ENCODE data around the gene AVL9. TPM values are rescaled to one million over a fixed set of nuclear protein-coding genes. Genes with fewer than 3 reads are reported as not detected.

Gene AVL9
- total and polyA plus RNA-seq, 2 of the 13 experiments (the other 11 are each of a cell fraction or from before 2014, with no cell fraction given) = 29.9 to 48.0 TPM

DNA sequence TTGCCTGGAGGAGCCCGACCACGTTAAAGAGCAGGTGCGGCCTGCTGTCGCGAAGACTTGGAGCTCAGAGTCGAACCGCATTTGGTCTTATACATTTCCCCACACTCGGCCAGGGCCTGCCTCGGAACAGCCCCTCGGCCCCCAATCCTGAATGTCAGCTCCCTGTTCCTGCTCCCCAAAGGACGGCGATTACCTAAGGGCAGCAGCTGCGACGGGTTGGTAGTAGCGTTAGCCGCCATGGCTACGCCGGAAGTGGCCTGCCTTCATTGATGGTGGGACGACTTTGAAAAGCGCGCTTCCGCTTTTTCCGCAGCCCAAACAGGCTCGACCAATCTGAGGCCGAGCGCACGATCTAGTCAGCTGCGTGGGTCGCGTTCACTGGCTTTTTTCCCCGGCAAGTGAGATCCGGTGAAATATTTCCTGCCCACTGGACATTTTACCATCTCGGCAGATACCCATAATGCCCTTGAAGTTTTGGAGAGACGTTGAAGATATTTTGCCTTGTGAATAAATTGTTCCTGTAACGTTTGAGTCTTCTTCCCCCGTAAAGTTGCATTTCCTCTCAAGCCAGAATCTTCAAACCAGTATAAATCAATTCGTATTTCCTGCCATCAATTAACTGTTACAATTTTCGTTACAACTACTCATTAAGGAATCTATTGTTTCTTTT is 5.0 kb upstream of the AVL9 start, which contains the start of gene LSM5 (continued):
- TF ChIP-seq, protein P1, sequence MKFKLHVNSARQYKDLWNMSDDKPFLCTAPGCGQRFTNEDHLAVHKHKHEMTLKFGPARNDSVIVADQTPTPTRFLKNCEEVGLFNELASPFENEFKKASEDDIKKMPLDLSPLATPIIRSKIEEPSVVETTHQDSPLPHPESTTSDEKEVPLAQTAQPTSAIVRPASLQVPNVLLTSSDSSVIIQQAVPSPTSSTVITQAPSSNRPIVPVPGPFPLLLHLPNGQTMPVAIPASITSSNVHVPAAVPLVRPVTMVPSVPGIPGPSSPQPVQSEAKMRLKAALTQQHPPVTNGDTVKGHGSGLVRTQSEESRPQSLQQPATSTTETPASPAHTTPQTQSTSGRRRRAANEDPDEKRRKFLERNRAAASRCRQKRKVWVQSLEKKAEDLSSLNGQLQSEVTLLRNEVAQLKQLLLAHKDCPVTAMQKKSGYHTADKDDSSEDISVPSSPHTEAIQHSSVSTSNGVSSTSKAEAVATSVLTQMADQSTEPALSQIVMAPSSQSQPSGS (CRISPR knock-in tag; IDR thresholded peaks at IDR 0.05) = peak; percentile 89; the same call in 1 of the 2 replicates
- TF ChIP-seq ZSCAN30 (CRISPR knock-in tag; IDR thresholded peaks at IDR 0.05) = no peak
- 0 out of 2 replicates have a peak, but pooled peaks have one; percentile 12 for TF ChIP-seq ZNF629 (CRISPR knock-in tag; conservative IDR thresholded peaks at IDR 0.05)
- 0 out of 2 replicates have a peak, but pooled peaks have one; percentile 53 for TF ChIP-seq ZNF709 (CRISPR knock-in tag; IDR thresholded peaks at IDR 0.05)
- TF ChIP-seq ZNF260 (CRISPR knock-in tag; IDR thresholded peaks at IDR 0.05; ENCODE audit: borderline replicate concordance, low read depth) = no peak
- TF ChIP-seq, protein P2, sequence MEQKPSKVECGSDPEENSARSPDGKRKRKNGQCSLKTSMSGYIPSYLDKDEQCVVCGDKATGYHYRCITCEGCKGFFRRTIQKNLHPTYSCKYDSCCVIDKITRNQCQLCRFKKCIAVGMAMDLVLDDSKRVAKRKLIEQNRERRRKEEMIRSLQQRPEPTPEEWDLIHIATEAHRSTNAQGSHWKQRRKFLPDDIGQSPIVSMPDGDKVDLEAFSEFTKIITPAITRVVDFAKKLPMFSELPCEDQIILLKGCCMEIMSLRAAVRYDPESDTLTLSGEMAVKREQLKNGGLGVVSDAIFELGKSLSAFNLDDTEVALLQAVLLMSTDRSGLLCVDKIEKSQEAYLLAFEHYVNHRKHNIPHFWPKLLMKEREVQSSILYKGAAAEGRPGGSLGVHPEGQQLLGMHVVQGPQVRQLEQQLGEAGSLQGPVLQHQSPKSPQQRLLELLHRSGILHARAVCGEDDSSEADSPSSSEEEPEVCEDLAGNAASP (CRISPR knock-in tag; IDR thresholded peaks at IDR 0.05; ENCODE audit: borderline replicate concordance) = 0 out of 2 replicates have a peak, but pooled peaks have one; percentile 54
- no peak for TF ChIP-seq SMAD1 (CRISPR knock-in tag; IDR thresholded peaks at IDR 0.05; ENCODE audit: borderline replicate concordance, low read depth)
- no peak for TF ChIP-seq CBX2 (IDR thresholded peaks at IDR 0.05; ENCODE audit: low read depth, low read length)
- peak; percentile 60; the same call in 1 of the 2 replicates for TF ChIP-seq CBX2 (CRISPR knock-in tag; IDR thresholded peaks at IDR 0.05; ENCODE audit: low read depth)
- TF ChIP-seq GABPA (IDR thresholded peaks at IDR 0.05; ENCODE audit: low read depth, low read length) = peak; percentile 99
- peak; percentile 98 for TF ChIP-seq GABPA (CRISPR knock-in tag; IDR thresholded peaks at IDR 0.05; ENCODE audit: low read depth)
- TF ChIP-seq, protein P3, sequence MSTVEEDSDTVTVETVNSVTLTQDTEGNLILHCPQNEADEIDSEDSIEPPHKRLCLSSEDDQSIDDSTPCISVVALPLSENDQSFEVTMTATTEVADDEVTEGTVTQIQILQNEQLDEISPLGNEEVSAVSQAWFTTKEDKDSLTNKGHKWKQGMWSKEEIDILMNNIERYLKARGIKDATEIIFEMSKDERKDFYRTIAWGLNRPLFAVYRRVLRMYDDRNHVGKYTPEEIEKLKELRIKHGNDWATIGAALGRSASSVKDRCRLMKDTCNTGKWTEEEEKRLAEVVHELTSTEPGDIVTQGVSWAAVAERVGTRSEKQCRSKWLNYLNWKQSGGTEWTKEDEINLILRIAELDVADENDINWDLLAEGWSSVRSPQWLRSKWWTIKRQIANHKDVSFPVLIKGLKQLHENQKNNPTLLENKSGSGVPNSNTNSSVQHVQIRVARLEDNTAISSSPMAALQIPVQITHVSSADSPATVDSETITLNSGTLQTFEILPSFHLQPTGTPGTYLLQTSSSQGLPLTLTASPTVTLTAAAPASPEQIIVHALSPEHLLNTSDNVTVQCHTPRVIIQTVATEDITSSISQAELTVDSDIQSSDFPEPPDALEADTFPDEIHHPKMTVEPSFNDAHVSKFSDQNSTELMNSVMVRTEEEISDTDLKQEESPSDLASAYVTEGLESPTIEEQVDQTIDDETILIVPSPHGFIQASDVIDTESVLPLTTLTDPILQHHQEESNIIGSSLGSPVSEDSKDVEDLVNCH (CRISPR knock-in tag; IDR thresholded peaks at IDR 0.05) = no peak
- TF ChIP-seq SP2 (CRISPR knock-in tag; IDR thresholded peaks at IDR 0.05) = peak; percentile 72
- 0 out of 2 replicates have a peak, but pooled peaks have one; percentile 47 for TF ChIP-seq RBAK (CRISPR knock-in tag; IDR thresholded peaks at IDR 0.05)
- 0 out of 2 replicates have a peak, but pooled peaks have one; percentile 9 for TF ChIP-seq KDM1A (CRISPR knock-in tag; IDR thresholded peaks at IDR 0.05)
- no peak for TF ChIP-seq ZFP62 (CRISPR knock-in tag; IDR thresholded peaks at IDR 0.05)
- TF ChIP-seq HNRNPL (IDR thresholded peaks at IDR 0.05; ENCODE audit: low read depth, low read length) = peak; percentile 77; the same call in 1 of the 2 replicates
- peak; percentile 78 for TF ChIP-seq POLR2AphosphoS5 (IDR thresholded peaks at IDR 0.05; ENCODE audit: low read depth, low read length)
- peak; percentile 75; the same call in 1 of the 2 replicates for TF ChIP-seq ZNF607 (CRISPR knock-in tag; IDR thresholded peaks at IDR 0.05; ENCODE audit: borderline replicate concordance)
- TF ChIP-seq SALL1 (CRISPR knock-in tag; IDR thresholded peaks at IDR 0.05) = peak; percentile 94
- peak; percentile 90; the same call in 1 of the 2 replicates for TF ChIP-seq KLF11 (CRISPR knock-in tag; IDR thresholded peaks at IDR 0.05)
- peak; percentile 99 for TF ChIP-seq PHF8 (CRISPR knock-in tag; IDR thresholded peaks at IDR 0.05)
- 0 out of 2 replicates have a peak, but pooled peaks have one; percentile 24 for TF ChIP-seq SNAPC2 (CRISPR knock-in tag; IDR thresholded peaks at IDR 0.05)
- TF ChIP-seq RFX5 (IDR thresholded peaks at IDR 0.05; ENCODE audit: low read depth, low read length) = 0 out of 2 replicates have a peak, but pooled peaks have one; percentile 14
- TF ChIP-seq ZNF460 (CRISPR knock-in tag; IDR thresholded peaks at IDR 0.05; ENCODE audit: borderline replicate concordance) = no peak; the same call in 1 of the 2 replicates

All from HepG2 (cell line).